NCI-H1694 treated with DMSO at 0.1 percent for 48 hours (cell line): ENCODE results near the gene CYP2C19.
"Not testable (repeated sequence)": the region's sequence is repeated elsewhere in the genome, so short reads cannot be mapped to it uniquely, and the experiment has no call there.

Experiments
- DNase-seq: peaks from one replicate; lab custom pipeline; 2025; lab: John Stamatoyannopoulos, UW

CYP2C19 gene

GRCh38 chr10:94879214-94879613 is 116.7 kb downstream of the CYP2C19 start:
- no peak for DNase-seq

GRCh38 chr10:94889123-94889522 is 126.6 kb downstream of the CYP2C19 start:
- DNase-seq, result no peak

GRCh38 chr10:94890264-94891022 is 128.0 kb downstream of the CYP2C19 start:
- DNase-seq, result no peak

GRCh38 chr10:94898414-94898813 is 135.9 kb downstream of the CYP2C19 start:
- not testable (repeated sequence) for DNase-seq

- no peak for DNase-seq
Measured at GRCh38 chr10:94902080-94902479, 139.6 kb downstream of the CYP2C19 start.

GRCh38 chr10:94902570-94902969 is 140.1 kb downstream of the CYP2C19 start:
- no peak for DNase-seq
